Measurements from ENCODE around the gene ARAP1. TPM values are rescaled to one million over a fixed set of nuclear protein-coding genes. Genes with fewer than 3 reads are reported as not detected.

The ARAP1 gene
- total RNA-seq, 1 donor from 2014 or later = 20.5 TPM

GRCh38 chr11:72682858-72683243 lies 69.4 kb downstream of the ARAP1 start:
- H3K4me3 Mint-ChIP-seq (ENCODE audit: unreplicated experiment) = no peak overlapping the region
- H3K27me3 Mint-ChIP-seq (ENCODE audit: unreplicated experiment) = peaks cover 3% of the 10 kb centered on the region
- no peak for DNase-seq
- H3K36me3 Mint-ChIP-seq (ENCODE audit: unreplicated experiment) = no peaks in the 10 kb centered on the region
- peaks cover 5% of the 10 kb centered on the region for H3K4me1 Mint-ChIP-seq (ENCODE audit: low read depth, unreplicated experiment)
- no peak overlapping the region for H3K27ac Mint-ChIP-seq (ENCODE audit: unreplicated experiment)
- TF ChIP-seq CTCF (IDR thresholded peaks at IDR 0.05; ENCODE audit: partially characterized antibody, unreplicated experiment) = no peak
- H3K9me3 Mint-ChIP-seq (ENCODE audit: unreplicated experiment) = peaks cover 2% of the 10 kb centered on the region

GRCh38 chr11:72682238-72682857 lies 69.9 kb downstream of the ARAP1 start:
- peaks cover 6% of the 10 kb centered on the region for H3K27me3 Mint-ChIP-seq (ENCODE audit: unreplicated experiment)
- no peak overlapping the region for H3K27ac Mint-ChIP-seq (ENCODE audit: unreplicated experiment)
- H3K9me3 Mint-ChIP-seq (ENCODE audit: unreplicated experiment) = peaks cover 2% of the 10 kb centered on the region
- DNase-seq = no peak
- H3K36me3 Mint-ChIP-seq (ENCODE audit: unreplicated experiment) = no peaks in the 10 kb centered on the region
- TF ChIP-seq CTCF (IDR thresholded peaks at IDR 0.05; ENCODE audit: partially characterized antibody, unreplicated experiment) = no peak
- H3K4me3 Mint-ChIP-seq (ENCODE audit: unreplicated experiment) = no peak overlapping the region
- H3K4me1 Mint-ChIP-seq (ENCODE audit: low read depth, unreplicated experiment) = peaks cover 5% of the 10 kb centered on the region

GRCh38 chr11:72681226-72682153 lies 70.7 kb downstream of the ARAP1 start:
- no peaks in the 10 kb centered on the region for H3K36me3 Mint-ChIP-seq (ENCODE audit: unreplicated experiment)
- H3K9me3 Mint-ChIP-seq (ENCODE audit: unreplicated experiment) = peaks cover 2% of the 10 kb centered on the region
- H3K4me3 Mint-ChIP-seq (ENCODE audit: unreplicated experiment) = no peak overlapping the region
- no peak for TF ChIP-seq CTCF (IDR thresholded peaks at IDR 0.05; ENCODE audit: partially characterized antibody, unreplicated experiment)
- no peak overlapping the region for H3K27ac Mint-ChIP-seq (ENCODE audit: unreplicated experiment)
- peaks cover 8% of the 10 kb centered on the region for H3K4me1 Mint-ChIP-seq (ENCODE audit: low read depth, unreplicated experiment)
- peaks cover 9% of the 10 kb centered on the region for H3K27me3 Mint-ChIP-seq (ENCODE audit: unreplicated experiment)
- DNase-seq = no peak

GRCh38 chr11:72680624-72681158 lies 71.5 kb downstream of the ARAP1 start:
- no peak for TF ChIP-seq CTCF (IDR thresholded peaks at IDR 0.05; ENCODE audit: partially characterized antibody, unreplicated experiment)
- Mint-ChIP-seq H3K36me3 (ENCODE audit: unreplicated experiment) (no peaks in the 10 kb centered on the region), H3K4me3 (ENCODE audit: unreplicated experiment) (no peak overlapping the region), H3K9me3 (ENCODE audit: unreplicated experiment) (peaks cover 2% of the 10 kb centered on the region), H3K27me3 (ENCODE audit: unreplicated experiment) (peaks cover 10% of the 10 kb centered on the region), H3K27ac (ENCODE audit: unreplicated experiment) (no peak overlapping the region), H3K4me1 (ENCODE audit: low read depth, unreplicated experiment) (peaks cover 9% of the 10 kb centered on the region)
- no peak for DNase-seq

Measured in glutamatergic neuron (in vitro differentiated cells).